ENCODE measurements around the gene IQCB1. TPM values are rescaled to one million over a fixed set of nuclear protein-coding genes. Genes with fewer than 3 reads are reported as not detected.
"Not testable (repeated sequence)": the region's sequence is repeated elsewhere in the genome, so short reads cannot be mapped to it uniquely, and the experiment has no call there.

IQCB1 gene
- total RNA-seq, 1 experiment from 2014 or later = 49.5 TPM

DNA sequence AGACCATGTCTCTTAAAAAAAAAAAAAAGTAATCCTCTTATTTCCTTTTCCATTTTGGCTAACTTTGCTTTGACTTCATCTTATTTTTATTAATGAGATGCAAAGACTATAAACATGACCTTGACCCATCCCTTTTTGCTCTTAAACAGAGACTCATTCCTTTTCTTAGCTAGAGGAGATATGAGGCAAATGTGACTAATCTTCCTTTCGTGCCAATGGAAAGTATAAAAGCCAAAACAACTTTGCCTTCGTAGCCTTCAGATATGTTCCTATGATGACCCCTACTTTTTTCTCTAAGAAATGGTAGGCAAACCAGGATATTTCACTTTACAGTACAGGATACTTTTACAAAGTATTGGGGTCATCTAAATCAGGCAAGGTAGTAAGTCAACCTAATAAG, 48.4 kb downstream of the IQCB1 start:
- H3K27ac ChIP-seq (ENCODE audit: low read depth, low read length, poor library complexity, severe bottlenecking) = no peak overlapping the region
- no peaks in the 10 kb centered on the region for H3K4me1 ChIP-seq (ENCODE audit: insufficient read depth, low read length, poor library complexity, severe bottlenecking)
- H3K36me3 ChIP-seq (ENCODE audit: insufficient read depth, low read length, poor library complexity, severe bottlenecking) = peaks cover 56% of the 10 kb centered on the region
- TF ChIP-seq CTCF (conservative IDR thresholded peaks at IDR 0.05; ENCODE audit: low read depth, low read length) (no peak), EZH2 (IDR thresholded peaks at IDR 0.05; ENCODE audit: borderline replicate concordance, low read depth, low read length, poor library complexity, severe bottlenecking) (no peak)
- H3K27me3 ChIP-seq (replicated peaks; ENCODE audit: insufficient read depth, low read depth, low read length, poor library complexity) = no peaks in the 10 kb centered on the region
- intact Hi-C loops (cut with micrococcal nuclease; ENCODE audit: unreplicated experiment) = no loop called here
- H3K4me3 ChIP-seq (ENCODE audit: low read depth, low read length, poor library complexity, severe bottlenecking) = no peak overlapping the region
- BruUV-seq (replicated peaks) = no TSS peak
- no peak for DNase-seq (ENCODE audit: low spot score)
- no peaks in the 10 kb centered on the region for H3K9me3 ChIP-seq (ENCODE audit: low read depth, low read length, poor library complexity, severe bottlenecking)
- POLR2A ChIA-PET (ENCODE audit: low non-redundant PET) = no interaction called here
- CTCF ChIA-PET = no interaction called here

DNA sequence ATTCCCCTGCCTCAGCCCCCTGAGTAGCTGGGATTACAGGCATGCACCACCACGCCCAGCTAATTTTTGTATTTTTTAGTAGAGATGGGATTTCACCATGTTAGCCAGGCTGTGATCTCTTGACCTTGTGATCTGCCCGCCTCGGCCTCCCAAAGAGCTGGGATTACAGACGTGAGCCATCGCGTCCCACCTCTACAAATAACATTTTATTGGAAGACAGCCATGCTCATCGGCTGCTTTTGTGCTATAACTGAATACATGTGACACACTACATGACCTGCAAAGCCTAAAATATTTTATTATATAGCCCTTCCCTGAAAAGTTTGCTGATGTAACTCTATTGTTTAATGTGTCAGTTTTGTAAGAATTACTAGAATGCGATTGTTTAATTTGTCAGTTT, 52.1 kb downstream of the IQCB1 start:
- DNase-seq (ENCODE audit: low spot score); H3K27me3 ChIP-seq (replicated peaks; ENCODE audit: insufficient read depth, low read depth, low read length, poor library complexity); CTCF ChIA-PET; H3K27ac ChIP-seq (ENCODE audit: low read depth, low read length, poor library complexity, severe bottlenecking); H3K4me3 ChIP-seq (ENCODE audit: low read depth, low read length, poor library complexity, severe bottlenecking); H3K9me3 ChIP-seq (ENCODE audit: low read depth, low read length, poor library complexity, severe bottlenecking); H3K4me1 ChIP-seq (ENCODE audit: insufficient read depth, low read length, poor library complexity, severe bottlenecking); intact Hi-C loops (cut with micrococcal nuclease; ENCODE audit: unreplicated experiment); BruUV-seq (replicated peaks); POLR2A ChIA-PET (ENCODE audit: low non-redundant PET): not testable (repeated sequence)
- H3K36me3 ChIP-seq (ENCODE audit: insufficient read depth, low read length, poor library complexity, severe bottlenecking) = peaks cover 51% of the 10 kb centered on the region

DNA sequence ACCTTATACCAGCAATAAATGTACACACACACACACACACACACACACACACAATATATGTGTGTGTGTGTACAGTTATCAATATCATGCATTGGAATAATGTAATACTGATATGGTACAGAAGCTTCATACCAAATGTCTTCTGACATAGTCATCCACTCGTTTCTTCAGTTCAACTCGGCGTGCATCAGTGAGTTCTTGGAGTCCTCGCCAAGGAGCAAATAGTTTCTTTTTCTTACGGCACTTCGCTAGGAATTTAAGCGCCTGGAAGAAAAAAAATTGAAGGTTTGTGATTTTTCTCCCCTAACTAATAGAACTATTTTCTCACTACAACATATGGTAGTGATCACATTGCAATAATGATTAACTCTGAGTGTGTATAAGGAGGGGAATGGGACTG, 53.2 kb downstream of the IQCB1 start:
- TF ChIP-seq EZH2 (IDR thresholded peaks at IDR 0.05; ENCODE audit: borderline replicate concordance, low read depth, low read length, poor library complexity, severe bottlenecking) = no peak
- no peak for TF ChIP-seq CTCF (conservative IDR thresholded peaks at IDR 0.05; ENCODE audit: low read depth, low read length)
- Histone ChIP-seq H3K9me3 (ENCODE audit: low read depth, low read length, poor library complexity, severe bottlenecking) (no peaks in the 10 kb centered on the region), H3K27ac (ENCODE audit: low read depth, low read length, poor library complexity, severe bottlenecking) (no peak overlapping the region), H3K4me3 (ENCODE audit: low read depth, low read length, poor library complexity, severe bottlenecking) (no peak overlapping the region), H3K4me1 (ENCODE audit: insufficient read depth, low read length, poor library complexity, severe bottlenecking) (no peaks in the 10 kb centered on the region), H3K36me3 (ENCODE audit: insufficient read depth, low read length, poor library complexity, severe bottlenecking) (peaks cover 49% of the 10 kb centered on the region), H3K27me3 (replicated peaks; ENCODE audit: insufficient read depth, low read depth, low read length, poor library complexity) (no peaks in the 10 kb centered on the region)
- BruUV-seq (replicated peaks) = no TSS peak
- intact Hi-C loops (cut with micrococcal nuclease; ENCODE audit: unreplicated experiment) = no loop called here
- ChIA-PET POLR2A (ENCODE audit: low non-redundant PET) (no interaction called here), CTCF (no interaction called here)
- no peak for DNase-seq (ENCODE audit: low spot score)

GRCh38 chr3:121775095-121775494, 59.8 kb downstream of the IQCB1 start:
- H3K9me3 ChIP-seq (ENCODE audit: low read depth, low read length, poor library complexity, severe bottlenecking); H3K4me1 ChIP-seq (ENCODE audit: insufficient read depth, low read length, poor library complexity, severe bottlenecking); H3K27me3 ChIP-seq (replicated peaks; ENCODE audit: insufficient read depth, low read depth, low read length, poor library complexity); intact Hi-C loops (cut with micrococcal nuclease; ENCODE audit: unreplicated experiment); H3K4me3 ChIP-seq (ENCODE audit: low read depth, low read length, poor library complexity, severe bottlenecking); BruUV-seq (replicated peaks); POLR2A ChIA-PET (ENCODE audit: low non-redundant PET); CTCF ChIA-PET; DNase-seq (ENCODE audit: low spot score); H3K27ac ChIP-seq (ENCODE audit: low read depth, low read length, poor library complexity, severe bottlenecking): not testable (repeated sequence)
- peaks cover 49% of the 10 kb centered on the region for H3K36me3 ChIP-seq (ENCODE audit: insufficient read depth, low read length, poor library complexity, severe bottlenecking)

Measured in A673 (cell line).